GM23338 (cell line): Measurements from ENCODE around the gene PPP4C.

Experiments used
- EZH2 ChIP-seq: fragments of 200-600 bp; sonication (generic); IDR thresholded peaks from one replicate; pipeline ENCODE4 v1.8.0; 2017; ENCODE audit warnings: antibody characterized with exemption, mild to moderate bottlenecking, low read depth; ENCODE audit not compliant: unreplicated experiment
- TF ChIP-seq, protein P1 (sequence below), 2 experiments: fragments of 200-600 bp in 1 of 2; sonication (generic) in 1 of 2; conservative IDR thresholded peaks; 2 replicates each; pipeline versions ENCODE4 v1.5.1 to v1.6.1; 2016 to 2017; ENCODE audit warnings: antibody characterized with exemption in 2 of 2, low read depth in 2 of 2, mild to moderate bottlenecking in 2 of 2, moderate library complexity in 1 of 2

DNA sequence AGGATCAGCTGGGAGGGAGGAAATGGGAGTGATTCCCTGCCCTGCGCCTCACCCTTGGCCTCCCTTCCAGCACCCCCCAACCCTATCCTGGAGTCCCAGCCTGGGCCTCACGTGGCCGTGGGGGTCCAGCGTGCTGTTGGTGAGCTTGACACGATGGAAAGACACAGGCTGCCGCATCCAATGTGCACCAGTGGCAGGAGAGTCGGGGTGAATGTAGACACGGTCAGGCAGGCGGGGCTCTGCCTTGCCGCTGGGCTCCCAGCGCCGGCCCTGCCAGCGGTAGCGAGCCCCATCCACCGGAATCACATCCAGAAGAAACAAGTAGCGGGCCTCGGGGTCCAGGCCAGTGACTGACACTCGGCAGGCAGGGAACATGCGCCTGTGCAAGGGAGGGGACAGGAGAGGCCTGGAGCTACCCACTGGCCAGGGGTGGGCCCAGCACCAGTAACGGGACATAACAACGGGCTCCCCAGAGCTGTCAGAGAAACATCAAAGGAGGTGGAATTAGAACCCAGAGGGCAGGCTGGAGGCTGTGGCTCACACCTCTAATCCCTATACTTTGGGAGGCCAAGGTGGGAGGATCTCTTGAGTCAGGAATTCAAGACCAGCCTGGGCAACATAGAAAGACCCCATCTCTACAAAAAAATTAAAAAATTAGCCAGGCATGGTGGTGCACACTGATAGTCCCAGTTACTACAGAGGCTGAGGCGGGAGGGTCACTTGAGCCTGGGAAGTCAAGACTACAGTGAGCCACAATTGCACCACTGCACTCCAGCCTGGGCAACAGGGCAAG is 13.2 kb downstream of the PPP4C start:
- TF ChIP-seq, protein P1, sequence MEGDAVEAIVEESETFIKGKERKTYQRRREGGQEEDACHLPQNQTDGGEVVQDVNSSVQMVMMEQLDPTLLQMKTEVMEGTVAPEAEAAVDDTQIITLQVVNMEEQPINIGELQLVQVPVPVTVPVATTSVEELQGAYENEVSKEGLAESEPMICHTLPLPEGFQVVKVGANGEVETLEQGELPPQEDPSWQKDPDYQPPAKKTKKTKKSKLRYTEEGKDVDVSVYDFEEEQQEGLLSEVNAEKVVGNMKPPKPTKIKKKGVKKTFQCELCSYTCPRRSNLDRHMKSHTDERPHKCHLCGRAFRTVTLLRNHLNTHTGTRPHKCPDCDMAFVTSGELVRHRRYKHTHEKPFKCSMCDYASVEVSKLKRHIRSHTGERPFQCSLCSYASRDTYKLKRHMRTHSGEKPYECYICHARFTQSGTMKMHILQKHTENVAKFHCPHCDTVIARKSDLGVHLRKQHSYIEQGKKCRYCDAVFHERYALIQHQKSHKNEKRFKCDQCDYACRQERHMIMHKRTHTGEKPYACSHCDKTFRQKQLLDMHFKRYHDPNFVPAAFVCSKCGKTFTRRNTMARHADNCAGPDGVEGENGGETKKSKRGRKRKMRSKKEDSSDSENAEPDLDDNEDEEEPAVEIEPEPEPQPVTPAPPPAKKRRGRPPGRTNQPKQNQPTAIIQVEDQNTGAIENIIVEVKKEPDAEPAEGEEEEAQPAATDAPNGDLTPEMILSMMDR (conservative IDR thresholded peaks at IDR 0.05; ENCODE audit: low read depth in 2 of 2) = no peak
- TF ChIP-seq EZH2 = no peak
